GM12891 (cell line): ENCODE measurements around the gene SLC30A2.

ENCODE experiments used
- PAX5 ChIP-seq: IDR thresholded peaks from 2 replicates; pipeline ENCODE4 v1.6.1; 2011; ENCODE audit warnings: low read length, moderate library complexity, mild to moderate bottlenecking; ENCODE audit not compliant: insufficient read depth, severe bottlenecking
- POLR2A ChIP-seq: IDR thresholded peaks from 2 replicates; pipeline ENCODE4 v1.6.1; 2011; ENCODE audit warnings: low read depth, low read length, control low read depth
- POLR2AphosphoS5 ChIP-seq: IDR thresholded peaks from 2 replicates; pipeline ENCODE4 v1.6.1; 2011; ENCODE audit warnings: low read depth, low read length, control low read depth
- POU2F2 ChIP-seq: IDR thresholded peaks from 2 replicates; pipeline ENCODE4 v1.6.1; 2011; ENCODE audit warnings: low read depth, mild to moderate bottlenecking, control low read depth, low read length, moderate library complexity
- SPI1 ChIP-seq: IDR thresholded peaks from 2 replicates; pipeline ENCODE4 v1.6.1; 2011; ENCODE audit warnings: low read depth, low read length, control low read depth
- TAF1 ChIP-seq: IDR thresholded peaks from 2 replicates; pipeline ENCODE4 v1.6.1; 2011; ENCODE audit warnings: low read depth, low read length, control low read depth

- no peak for TF ChIP-seq TAF1
- no peak for TF ChIP-seq POLR2AphosphoS5
- no peak for TF ChIP-seq POLR2A
- TF ChIP-seq PAX5, result no peak
- no peak for TF ChIP-seq SPI1
- no peak for TF ChIP-seq POU2F2
Observed at GRCh38 chr1:26029054-26029863, 16.7 kb downstream of the SLC30A2 start.
